Endodermal cell (in vitro differentiated cells): ENCODE data around the gene CASP12. TPM values are rescaled to one million over a fixed set of nuclear protein-coding genes. Genes with fewer than 3 reads are reported as not detected.

Source experiments
- DNase-seq: peaks from one replicate; pipeline ENCODE4 v3.0.0-alpha.2; 2017
- H3K27ac ChIP-seq: 2 replicates; pipeline ENCODE4 v1.5.1; 2013; ENCODE audit warnings: mild to moderate bottlenecking, low read depth, low read length, moderate library complexity
- H3K27me3 ChIP-seq: 2 replicates; pipeline ENCODE4 v1.6.1; 2013; ENCODE audit warnings: mild to moderate bottlenecking, low read length, moderate library complexity; ENCODE audit not compliant: insufficient read depth, control insufficient read depth, poor library complexity, severe bottlenecking
- H3K36me3 ChIP-seq: 2 replicates; pipeline ENCODE4 v1.7.0; 2013; ENCODE audit warnings: mild to moderate bottlenecking, low read length, moderate library complexity; ENCODE audit not compliant: control insufficient read depth, insufficient read depth
- H3K4me1 ChIP-seq: one replicate; pipeline ENCODE4 v1.7.0; 2013; ENCODE audit warnings: low read length; ENCODE audit not compliant: control insufficient read depth, insufficient read depth
- H3K4me3 ChIP-seq: 2 replicates; pipeline ENCODE4 v1.5.1; 2013; ENCODE audit warnings: mild to moderate bottlenecking, low read length, moderate library complexity
- H3K9ac ChIP-seq: 2 replicates; pipeline ENCODE4 v1.6.1; 2013; ENCODE audit warnings: mild to moderate bottlenecking, low read length, moderate library complexity; ENCODE audit not compliant: poor library complexity, severe bottlenecking; ENCODE audit errors: extremely low read depth
- H3K9me3 ChIP-seq: 2 replicates; pipeline ENCODE4 v1.6.1; 2013; ENCODE audit warnings: mild to moderate bottlenecking, low read length, moderate library complexity; ENCODE audit not compliant: control insufficient read depth
- H3K27ac Mint-ChIP-seq: 2 replicates; pipeline ENCODE4 v1.8.0; 2020; ENCODE audit warnings: mixed read lengths
- H3K27me3 Mint-ChIP-seq: 2 replicates; pipeline ENCODE4 v1.8.0; 2021; ENCODE audit warnings: mild to moderate bottlenecking, mixed read lengths; ENCODE audit not compliant: insufficient read depth
- H3K36me3 Mint-ChIP-seq: 2 replicates; pipeline ENCODE4 v1.8.0; 2020; ENCODE audit warnings: low read depth, mixed read lengths
- H3K4me1 Mint-ChIP-seq: 2 replicates; pipeline ENCODE4 v1.8.0; 2020; ENCODE audit warnings: mixed read lengths
- H3K4me3 Mint-ChIP-seq: 2 replicates; pipeline ENCODE4 v1.8.0; 2020; ENCODE audit warnings: mild to moderate bottlenecking, moderate library complexity, mixed read lengths
- H3K9me3 Mint-ChIP-seq: 2 replicates; pipeline ENCODE4 v1.8.0; 2020; ENCODE audit warnings: mild to moderate bottlenecking, mixed read lengths
- WGBS, 2 experiments: methylation state at CpG; one replicate each; pipeline versions ENCODE4 v1.1.5 to v1.1.7; 2013; ENCODE audit warnings: missing lambda C conversion rate in 2 of 2, mixed read lengths in 1 of 2; ENCODE audit not compliant: insufficient coverage in 1 of 2, insufficient read length in 1 of 2; 5-methylcytosine and 5-hydroxymethylcytosine counted together
- total RNA-seq, 2 donors: library from RNA; stranded (reverse); fragmentation: NEBNext Ultra II Directional in 1 of 2; extraction: Animal tissue kit (Norgen Biotek cat#: 25700) in 1 of 2; gene quantifications; 2 replicates in 1 of 2; 3 replicates in 1 of 2; pipeline ENCODE4 v1.2.1, GENCODE V29; 2021
- TF ChIP-seq, protein P1 (sequence below): fragments of 200-600 bp; sonication (generic); conservative IDR thresholded peaks from 2 replicates; pipeline ENCODE4 v1.5.0; 2021; ENCODE audit warnings: antibody characterized with exemption, mild to moderate bottlenecking

CASP12 gene
- total RNA-seq, 2 donors from 2014 or later, result not detected

DNA sequence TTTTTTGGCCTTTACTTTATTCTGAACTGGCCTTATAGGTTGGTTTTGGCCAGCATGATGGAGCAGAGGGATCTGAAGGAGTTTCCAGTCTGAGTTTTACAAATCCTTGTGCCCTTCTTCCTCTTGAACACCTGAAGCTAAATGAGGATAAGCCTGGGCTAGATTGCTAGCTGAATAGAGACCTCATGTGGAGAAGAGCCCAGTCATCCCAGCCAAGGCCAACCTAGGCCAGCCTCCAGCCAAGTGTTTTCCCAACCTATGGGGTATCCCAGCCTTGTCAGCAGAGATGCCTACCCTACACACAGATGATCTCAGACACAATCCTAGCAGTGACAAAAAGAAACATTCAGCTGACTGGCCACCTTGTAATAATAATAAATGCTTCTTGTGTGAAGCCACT lies 966 bp upstream of the CASP12 start:
- TF ChIP-seq, protein P1, sequence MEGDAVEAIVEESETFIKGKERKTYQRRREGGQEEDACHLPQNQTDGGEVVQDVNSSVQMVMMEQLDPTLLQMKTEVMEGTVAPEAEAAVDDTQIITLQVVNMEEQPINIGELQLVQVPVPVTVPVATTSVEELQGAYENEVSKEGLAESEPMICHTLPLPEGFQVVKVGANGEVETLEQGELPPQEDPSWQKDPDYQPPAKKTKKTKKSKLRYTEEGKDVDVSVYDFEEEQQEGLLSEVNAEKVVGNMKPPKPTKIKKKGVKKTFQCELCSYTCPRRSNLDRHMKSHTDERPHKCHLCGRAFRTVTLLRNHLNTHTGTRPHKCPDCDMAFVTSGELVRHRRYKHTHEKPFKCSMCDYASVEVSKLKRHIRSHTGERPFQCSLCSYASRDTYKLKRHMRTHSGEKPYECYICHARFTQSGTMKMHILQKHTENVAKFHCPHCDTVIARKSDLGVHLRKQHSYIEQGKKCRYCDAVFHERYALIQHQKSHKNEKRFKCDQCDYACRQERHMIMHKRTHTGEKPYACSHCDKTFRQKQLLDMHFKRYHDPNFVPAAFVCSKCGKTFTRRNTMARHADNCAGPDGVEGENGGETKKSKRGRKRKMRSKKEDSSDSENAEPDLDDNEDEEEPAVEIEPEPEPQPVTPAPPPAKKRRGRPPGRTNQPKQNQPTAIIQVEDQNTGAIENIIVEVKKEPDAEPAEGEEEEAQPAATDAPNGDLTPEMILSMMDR, result no peak
- no peaks in the 10 kb centered on the region for H3K9me3 Mint-ChIP-seq
- peak; percentile 53 for DNase-seq

DNA sequence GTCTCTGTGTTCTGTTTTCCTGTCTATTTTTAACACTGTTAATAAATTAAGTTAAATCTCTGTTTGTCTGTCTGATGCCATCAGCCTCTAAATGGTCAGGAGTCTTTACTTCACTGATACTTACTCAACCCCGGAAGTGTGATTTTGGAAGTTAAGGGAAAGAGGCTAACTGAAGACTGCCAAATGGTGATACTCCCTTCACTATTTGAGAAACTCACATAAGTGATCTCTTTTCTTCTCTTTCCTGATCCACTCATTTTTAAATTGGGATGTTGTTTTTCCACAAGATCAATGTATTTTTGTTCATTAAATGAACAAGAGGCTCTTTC lies 389 bp upstream of the CASP12 start:
- WGBS, 2 experiments, result 100% methylated on average over 1 of the region's 1 CpG; no CpG with 5 or more reads in 1 of the 2 experiments
- H3K4me3 ChIP-seq, result no peak overlapping the region
- H3K9me3 Mint-ChIP-seq, result no peaks in the 10 kb centered on the region
- H3K4me3 Mint-ChIP-seq, result no peak overlapping the region
- H3K27me3 Mint-ChIP-seq, result no peaks in the 10 kb centered on the region
- no peak overlapping the region for H3K27ac ChIP-seq
- no peak for DNase-seq
- H3K9ac ChIP-seq, result no peak overlapping the region
- no peak overlapping the region for H3K27ac Mint-ChIP-seq
- TF ChIP-seq, protein P1, result no peak
- H3K36me3 ChIP-seq, result no peaks in the 10 kb centered on the region
- H3K27me3 ChIP-seq, result no peaks in the 10 kb centered on the region
- no peaks in the 10 kb centered on the region for H3K4me1 ChIP-seq
- H3K36me3 Mint-ChIP-seq, result no peaks in the 10 kb centered on the region
- no peaks in the 10 kb centered on the region for H3K9me3 ChIP-seq
- peaks cover 13% of the 10 kb centered on the region for H3K4me1 Mint-ChIP-seq

More for the DNA sequence above, 966 bp upstream of the CASP12 start:
- no peaks in the 10 kb centered on the region for H3K36me3 ChIP-seq
- H3K9ac ChIP-seq, result no peak overlapping the region
- no peak overlapping the region for H3K4me3 ChIP-seq
- H3K27me3 ChIP-seq, result no peaks in the 10 kb centered on the region
- peaks cover 10% of the 10 kb centered on the region for H3K4me1 Mint-ChIP-seq
- no peaks in the 10 kb centered on the region for H3K9me3 ChIP-seq
- H3K4me1 ChIP-seq, result no peaks in the 10 kb centered on the region
- no peak overlapping the region for H3K4me3 Mint-ChIP-seq
- H3K36me3 Mint-ChIP-seq, result no peaks in the 10 kb centered on the region
- no peaks in the 10 kb centered on the region for H3K27me3 Mint-ChIP-seq
- no peak overlapping the region for H3K27ac Mint-ChIP-seq
- no peak overlapping the region for H3K27ac ChIP-seq

DNA sequence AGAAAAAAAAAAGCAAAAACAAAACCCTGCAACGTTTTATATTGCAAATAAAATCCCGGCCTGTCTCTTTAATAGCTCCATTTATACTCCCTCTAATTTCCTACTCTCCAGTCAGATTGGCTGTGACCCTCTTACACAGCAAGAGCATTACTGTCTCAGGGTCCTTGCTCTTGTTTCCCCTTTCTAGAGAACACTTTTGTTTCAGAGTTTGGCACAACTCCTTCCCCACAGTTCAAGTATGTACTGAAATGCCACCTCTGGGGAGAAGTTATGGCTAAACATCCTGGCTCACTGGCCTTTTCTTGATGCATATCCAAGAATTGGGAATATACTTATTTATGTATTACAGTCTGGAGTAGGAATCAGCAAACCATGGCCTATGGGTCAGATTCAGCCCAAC lies 2.6 kb downstream of the CASP12 start:
- no peak overlapping the region for H3K9ac ChIP-seq
- Mint-ChIP-seq H3K27me3 (no peaks in the 10 kb centered on the region), H3K4me3 (no peak overlapping the region), H3K4me1 (peaks cover 23% of the 10 kb centered on the region), H3K9me3 (no peaks in the 10 kb centered on the region), H3K36me3 (no peaks in the 10 kb centered on the region), H3K27ac (no peak overlapping the region)
- TF ChIP-seq, protein P1, result no peak
- 78 to 100% methylated on average over 1 to 2 of the region's 2 CpGs for WGBS, 2 experiments
- H3K27ac ChIP-seq, result no peak overlapping the region
- H3K36me3 ChIP-seq, result no peaks in the 10 kb centered on the region
- H3K4me3 ChIP-seq, result no peak overlapping the region
- H3K27me3 ChIP-seq, result no peaks in the 10 kb centered on the region
- H3K4me1 ChIP-seq, result peaks cover 3% of the 10 kb centered on the region
- no peak for DNase-seq
- H3K9me3 ChIP-seq, result no peaks in the 10 kb centered on the region
